ENCODE data around the gene MYH16.
A peak's percentile ranks its signal among the peaks of the same experiment; 100 is the strongest.
"Not testable (repeated sequence)": the region's sequence is repeated elsewhere in the genome, so short reads cannot be mapped to it uniquely, and the experiment has no call there.

The MYH16 gene

DNA sequence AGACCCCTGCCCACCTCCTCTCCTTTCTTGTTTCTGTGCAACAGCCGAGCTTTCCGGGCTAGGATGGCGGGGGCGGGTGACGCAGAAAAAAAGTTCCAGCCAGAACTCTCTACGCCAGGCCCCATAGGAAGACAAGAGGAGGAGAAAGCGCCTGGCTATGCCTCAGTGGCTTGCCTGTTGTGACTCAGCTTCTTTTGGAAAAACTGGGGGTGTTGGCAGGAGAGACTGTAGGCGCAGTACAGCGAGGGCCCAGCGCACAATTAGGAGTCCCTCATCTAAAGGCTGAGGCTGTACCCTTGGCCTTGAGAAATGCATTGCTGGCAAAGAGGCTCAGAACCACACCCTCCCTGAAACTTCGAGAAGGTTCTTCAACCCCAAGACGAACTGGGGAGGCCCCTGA is 36.7 kb upstream of the MYH16 start:
- no peak for DNase-seq (ENCODE audit: low read depth in 2 of 2)
- no peak overlapping the region for H3K4me3 ChIP-seq (replicated peaks in 1 of 2; ENCODE audit: low read depth in 2 of 2, low read length in 2 of 2)
- TF ChIP-seq, protein P1, sequence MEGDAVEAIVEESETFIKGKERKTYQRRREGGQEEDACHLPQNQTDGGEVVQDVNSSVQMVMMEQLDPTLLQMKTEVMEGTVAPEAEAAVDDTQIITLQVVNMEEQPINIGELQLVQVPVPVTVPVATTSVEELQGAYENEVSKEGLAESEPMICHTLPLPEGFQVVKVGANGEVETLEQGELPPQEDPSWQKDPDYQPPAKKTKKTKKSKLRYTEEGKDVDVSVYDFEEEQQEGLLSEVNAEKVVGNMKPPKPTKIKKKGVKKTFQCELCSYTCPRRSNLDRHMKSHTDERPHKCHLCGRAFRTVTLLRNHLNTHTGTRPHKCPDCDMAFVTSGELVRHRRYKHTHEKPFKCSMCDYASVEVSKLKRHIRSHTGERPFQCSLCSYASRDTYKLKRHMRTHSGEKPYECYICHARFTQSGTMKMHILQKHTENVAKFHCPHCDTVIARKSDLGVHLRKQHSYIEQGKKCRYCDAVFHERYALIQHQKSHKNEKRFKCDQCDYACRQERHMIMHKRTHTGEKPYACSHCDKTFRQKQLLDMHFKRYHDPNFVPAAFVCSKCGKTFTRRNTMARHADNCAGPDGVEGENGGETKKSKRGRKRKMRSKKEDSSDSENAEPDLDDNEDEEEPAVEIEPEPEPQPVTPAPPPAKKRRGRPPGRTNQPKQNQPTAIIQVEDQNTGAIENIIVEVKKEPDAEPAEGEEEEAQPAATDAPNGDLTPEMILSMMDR (IDR thresholded peaks at IDR 0.05; ENCODE audit: low read depth, low read length), result no peak

DNA sequence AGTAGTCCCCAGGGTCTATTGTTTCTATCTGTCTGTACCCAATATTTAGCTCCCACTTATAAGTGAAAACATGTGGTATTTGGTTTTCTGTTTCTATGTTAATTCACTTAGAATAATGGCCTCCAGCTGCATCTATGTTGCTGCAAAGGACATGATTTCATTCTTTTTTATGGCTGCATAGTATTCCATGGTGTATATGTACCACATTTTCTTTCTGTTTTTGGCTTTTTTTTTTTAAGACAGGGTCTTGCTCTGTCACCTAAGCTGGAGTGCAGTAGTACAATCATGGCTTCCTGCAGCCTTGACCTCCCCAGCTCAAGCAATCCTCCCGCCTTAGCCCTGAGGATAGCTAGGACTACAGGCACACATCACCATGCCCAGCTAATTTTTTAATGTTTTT is 34.8 kb upstream of the MYH16 start:
- not testable (repeated sequence) for DNase-seq (ENCODE audit: low read depth in 2 of 2); H3K4me3 ChIP-seq (replicated peaks in 1 of 2; ENCODE audit: low read depth in 2 of 2, low read length in 2 of 2)

DNA sequence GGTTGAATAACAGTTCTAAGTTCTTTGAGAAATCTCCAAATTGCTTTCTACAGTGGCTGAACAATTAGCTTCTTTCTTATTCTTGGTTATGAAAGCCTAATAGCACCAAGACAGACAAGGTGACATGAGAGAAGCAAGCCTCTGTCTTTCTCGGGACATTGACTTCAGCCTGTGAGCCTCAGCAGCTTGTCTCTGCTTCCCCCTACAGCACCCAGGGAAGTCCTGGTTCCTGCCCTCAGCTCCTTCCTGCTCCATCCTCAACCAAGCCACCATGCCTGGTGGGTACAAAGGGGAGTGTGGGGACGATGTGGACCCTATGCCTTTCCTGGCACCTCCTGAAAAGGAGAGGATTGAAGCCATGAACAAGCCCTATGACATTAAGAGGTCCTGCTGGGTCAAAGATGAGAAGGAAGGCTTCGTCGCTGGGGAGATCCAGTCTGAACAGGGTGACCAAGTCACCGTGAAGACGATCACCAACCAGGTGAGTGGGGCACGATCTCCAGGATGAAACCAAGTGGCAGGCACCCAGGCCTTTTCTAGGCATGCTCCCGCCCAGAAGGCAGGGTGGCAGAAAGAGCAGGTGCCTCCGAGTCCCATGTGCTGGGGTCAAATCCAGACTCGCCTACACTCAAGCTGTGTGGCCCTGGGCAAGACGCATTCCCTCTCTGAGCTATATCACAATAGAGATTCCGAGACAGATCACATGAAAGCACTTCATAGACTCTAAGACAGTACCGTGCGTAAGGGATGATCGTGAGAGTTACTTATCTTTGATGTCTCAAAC is 33.9 kb upstream of the MYH16 start:
- no peak overlapping the region for H3K4me3 ChIP-seq (replicated peaks in 1 of 2; ENCODE audit: low read depth in 2 of 2, low read length in 2 of 2)
- TF ChIP-seq, protein P1 (IDR thresholded peaks at IDR 0.05; ENCODE audit: low read depth, low read length), result no peak
- no peak for DNase-seq (ENCODE audit: low read depth in 2 of 2)

DNA sequence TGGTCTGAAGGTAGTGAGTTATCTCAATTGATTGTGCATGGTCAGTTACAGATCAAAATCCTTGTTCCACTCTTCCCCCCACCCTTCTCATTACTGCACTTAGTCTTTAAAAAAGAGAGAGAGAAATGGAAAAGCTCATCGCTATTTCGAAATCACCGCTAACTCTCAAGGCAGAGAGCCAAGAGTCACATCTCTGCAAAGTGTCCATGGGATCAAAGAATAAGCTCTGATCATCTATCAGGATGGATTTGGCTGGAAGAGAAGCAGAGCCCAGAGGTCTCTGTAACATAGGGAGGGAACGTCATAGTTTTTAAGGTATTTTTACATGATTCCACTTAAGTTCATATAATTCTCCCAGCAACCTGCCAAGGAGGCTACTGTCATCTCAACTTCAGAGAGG is 30.0 kb upstream of the MYH16 start:
- no peak for DNase-seq (ENCODE audit: low read depth in 2 of 2)
- TF ChIP-seq, protein P1 (IDR thresholded peaks at IDR 0.05; ENCODE audit: low read depth, low read length), result no peak
- H3K4me3 ChIP-seq (replicated peaks in 1 of 2; ENCODE audit: low read depth in 2 of 2, low read length in 2 of 2), result no peak overlapping the region

DNA sequence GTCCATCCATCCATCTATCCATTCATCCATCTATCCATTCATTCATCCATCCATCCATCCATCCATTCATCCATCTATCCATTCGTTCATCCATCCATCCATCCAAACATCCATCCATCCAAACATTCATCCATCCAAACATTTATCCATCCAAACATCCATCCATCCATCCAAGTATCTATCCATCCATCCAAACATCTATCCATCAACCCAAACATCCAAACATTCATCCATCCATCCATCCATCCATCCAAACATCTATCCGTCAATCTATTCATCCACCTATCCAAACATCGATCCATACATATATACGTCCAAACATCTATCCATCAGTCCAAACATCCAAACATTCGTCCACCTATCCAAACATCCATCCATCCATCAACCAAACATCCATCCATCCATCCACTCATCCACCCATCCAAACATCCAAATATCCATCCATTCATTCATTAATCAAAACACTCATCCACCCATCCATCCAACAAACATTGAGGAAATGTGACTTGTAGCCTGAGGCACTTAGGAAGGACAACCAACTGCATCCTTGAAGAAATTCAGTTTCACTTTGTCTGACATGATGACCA is 28.8 kb upstream of the MYH16 start:
- no peak overlapping the region for H3K4me3 ChIP-seq (replicated peaks in 1 of 2; ENCODE audit: low read depth in 2 of 2, low read length in 2 of 2)
- DNase-seq (ENCODE audit: low read depth in 2 of 2), result no peak
- TF ChIP-seq, protein P1 (IDR thresholded peaks at IDR 0.05; ENCODE audit: low read depth, low read length), result no peak

DNA sequence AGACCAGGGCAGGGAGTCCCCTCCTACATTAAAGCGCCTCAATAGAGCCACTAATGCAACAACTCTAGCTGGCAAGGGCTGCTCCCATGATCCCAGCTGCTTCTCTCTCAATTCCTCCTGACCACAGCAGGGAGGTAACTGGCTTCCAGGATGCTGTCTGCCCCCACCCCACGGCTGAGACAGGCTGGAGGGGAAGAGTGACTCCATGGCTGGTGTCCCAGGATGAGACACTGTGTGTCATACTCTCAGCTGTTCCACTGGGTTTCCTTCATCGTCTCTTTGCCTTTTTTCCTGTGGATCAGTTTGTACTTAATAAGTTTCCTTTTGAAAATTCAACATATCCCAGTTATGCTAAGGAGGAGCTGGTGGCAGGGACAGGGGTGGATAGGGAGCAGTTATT is 27.7 kb upstream of the MYH16 start:
- TF ChIP-seq, protein P1 (IDR thresholded peaks at IDR 0.05; ENCODE audit: low read depth, low read length), result no peak
- DNase-seq (ENCODE audit: low read depth in 2 of 2), result peak in 1 of 2 donors; percentile 48
- no peak overlapping the region for H3K4me3 ChIP-seq (replicated peaks in 1 of 2; ENCODE audit: low read depth in 2 of 2, low read length in 2 of 2)

DNA sequence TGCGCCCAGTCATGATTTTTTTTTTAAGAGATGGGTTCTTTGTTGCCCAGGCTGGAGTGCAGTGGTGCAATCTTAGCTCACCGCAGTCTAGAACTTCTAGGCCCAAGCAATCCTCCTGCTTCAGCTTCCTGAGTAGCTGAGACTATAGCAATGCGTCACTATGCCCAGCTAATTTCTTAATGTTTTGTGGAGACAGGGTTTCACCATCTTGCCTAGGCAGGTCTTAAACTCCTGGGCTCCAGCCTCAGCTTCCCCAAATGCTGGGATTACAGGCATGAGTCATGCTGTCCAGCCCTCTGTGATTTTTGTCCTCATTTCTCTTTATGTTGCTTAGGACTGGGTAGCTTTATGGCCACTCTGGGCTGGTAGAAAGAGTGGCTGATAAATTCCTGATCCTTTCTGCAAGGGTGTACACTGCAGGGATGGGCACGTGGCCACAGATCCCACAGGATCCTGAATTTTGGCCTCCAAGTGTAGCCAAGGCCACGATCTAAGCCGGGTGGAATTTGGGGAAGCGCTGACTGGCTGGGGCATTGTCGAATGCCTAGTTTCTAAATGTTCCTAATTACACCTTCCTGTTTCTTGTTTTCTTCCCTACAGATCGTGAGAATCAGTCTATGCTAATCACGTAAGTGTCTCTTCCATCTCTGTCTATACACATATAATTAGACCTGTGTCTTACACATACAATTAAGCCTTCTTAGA is 24.1 kb upstream of the MYH16 start:
- TF ChIP-seq, protein P1 (IDR thresholded peaks at IDR 0.05; ENCODE audit: low read depth, low read length), result no peak
- H3K4me3 ChIP-seq (replicated peaks in 1 of 2; ENCODE audit: low read depth in 2 of 2, low read length in 2 of 2), result no peak overlapping the region
- no peak for DNase-seq (ENCODE audit: low read depth in 2 of 2)
